ENCODE data around the gene TRIM42. TPM values are rescaled to one million over a fixed set of nuclear protein-coding genes. Genes with fewer than 3 reads are reported as not detected.

The TRIM42 gene
- total and polyA plus RNA-seq, 2 of the 8 experiments (the other 6 are each of a cell fraction or from before 2014, with no cell fraction given), result not detected

- no peak overlapping the region for H3K27ac ChIP-seq (ENCODE audit: low read depth, low read length)
- H2BK15ac ChIP-seq (ENCODE audit: low read length), result no peak overlapping the region
- H3K23me2 ChIP-seq (ENCODE audit: low read depth, low read length), result no peaks in the 10 kb centered on the region
- H3K79me1 ChIP-seq (ENCODE audit: low read depth, low read length), result no peaks in the 10 kb centered on the region
- H3K4me3 ChIP-seq (ENCODE audit: extremely low read depth in 1 of 4, insufficient read depth in 2 of 4, low read depth in 3 of 4, low read length in 4 of 4), result no peak overlapping the region
- H3K56ac ChIP-seq (replicated peaks; ENCODE audit: insufficient read length, low read depth, low read length), result no peak overlapping the region
- H4K20me1 ChIP-seq (replicated peaks in 1 of 2; ENCODE audit: control insufficient read depth in 1 of 2, insufficient read depth in 2 of 2, low read length in 2 of 2), result no peaks in the 10 kb centered on the region
- H4K91ac ChIP-seq (replicated peaks; ENCODE audit: insufficient read length, low read length), result no peak overlapping the region
- no peak overlapping the region for H2AK5ac ChIP-seq (ENCODE audit: low read depth, low read length)
- no peak overlapping the region for H3K4ac ChIP-seq (replicated peaks; ENCODE audit: insufficient read length, low read depth, low read length)
- no peaks in the 10 kb centered on the region for H3K4me1 ChIP-seq (replicated peaks in 1 of 4; ENCODE audit: control insufficient read depth in 3 of 4, insufficient read depth in 4 of 4, low read length in 3 of 4)
- H3K23ac ChIP-seq (ENCODE audit: insufficient read length), result no peak overlapping the region
- no peaks in the 10 kb centered on the region for H3K27me3 ChIP-seq (replicated peaks in 1 of 4; ENCODE audit: control insufficient read depth in 3 of 4, extremely low read depth in 1 of 4, insufficient read depth in 3 of 4, low read length in 3 of 4)
- H2BK20ac ChIP-seq (ENCODE audit: low read length), result no peak overlapping the region
- ChIA-PET POLR2A (ENCODE audit: partially characterized antibody) (no interaction called here), CTCF (ENCODE audit: partially characterized antibody) (interaction anchor here (0.8 to 1.9 kb wide), 4 partner anchors 18 to 177 kb away, joined by 3 to 5 read pairs (median 4); no protein-coding TSS in a partner anchor)
- no peak overlapping the region for H3K14ac ChIP-seq (ENCODE audit: insufficient read length)
- no peak overlapping the region for H4K8ac ChIP-seq (ENCODE audit: extremely low read depth, insufficient read depth, low read length)
- H3K18ac ChIP-seq (ENCODE audit: extremely low read depth, low read length), result no peak overlapping the region
- no peak overlapping the region for H3K4me2 ChIP-seq (ENCODE audit: insufficient read depth in 1 of 2, low read depth in 2 of 2, low read length in 2 of 2)
- no peak overlapping the region for H2BK5ac ChIP-seq (ENCODE audit: low read depth, low read length)
- H3K9me3 ChIP-seq (ENCODE audit: insufficient read depth in 2 of 2, low read depth in 1 of 2, low read length in 1 of 2), result no peaks in the 10 kb centered on the region
- H3K9ac ChIP-seq (replicated peaks in 1 of 4; ENCODE audit: extremely low read depth in 1 of 4, low read depth in 3 of 4, low read length in 3 of 4), result no peak overlapping the region
- DNase-seq (ENCODE audit: low read depth in 1 of 2, low spot score in 2 of 2), result no peak
- no peaks in the 10 kb centered on the region for H3K79me2 ChIP-seq (ENCODE audit: control insufficient read depth in 1 of 2, insufficient read depth in 2 of 2, low read length in 2 of 2)
- no peak overlapping the region for H4K5ac ChIP-seq (ENCODE audit: insufficient read length, low read depth, low read length)
- no peak overlapping the region for H2AFZ ChIP-seq (ENCODE audit: low read length)
- no peak overlapping the region for H2BK120ac ChIP-seq (replicated peaks; ENCODE audit: low read depth, low read length)
- FAIRE-seq, result no peak
- TF ChIP-seq GTF2F1 (IDR thresholded peaks at IDR 0.05; ENCODE audit: borderline replicate concordance, low read depth, low read length) (no peak), POU5F1 (IDR thresholded peaks at IDR 0.05; ENCODE audit: low read depth, low read length) (no peak), HDAC2 (IDR thresholded peaks at IDR 0.05; ENCODE audit: borderline replicate concordance in 1 of 2, low read depth in 2 of 2, low read length in 2 of 2) (no peak)
- no peaks in the 10 kb centered on the region for H3K36me3 ChIP-seq (ENCODE audit: control insufficient read depth in 2 of 4, insufficient read depth in 4 of 4, low read length in 3 of 4)
- WGBS, 2 experiments (ENCODE audit: extremely low coverage in 1 of 2, insufficient coverage in 1 of 2, insufficient read length in 1 of 2, insufficient replicate concordance in 2 of 2, low coverage in 1 of 2, low lambda C conversion rate in 2 of 2, missing lambda C conversion rate in 1 of 2), result 100% methylated on average over 2 of the region's 2 CpGs; no CpG with 5 or more reads in 1 of the 2 experiments
- H2BK12ac ChIP-seq (ENCODE audit: low read depth, low read length), result no peak overlapping the region
Observed at GRCh38 chr3:140686948-140687347, 9.1 kb downstream of the TRIM42 start.
